Activated CD8-positive, alpha-beta T cell treated with anti-CD3 and anti-CD28 coated beads for 36 hours (primary cell): Measurements from ENCODE around the gene MFAP4. TPM values are rescaled to one million over a fixed set of nuclear protein-coding genes. Genes with fewer than 3 reads are reported as not detected.
"Not testable (repeated sequence)": the region's sequence is repeated elsewhere in the genome, so short reads cannot be mapped to it uniquely, and the experiment has no call there.

Source experiments
- ATAC-seq: fragments of 200-7000 bp; cut with Tn5 transposase; one replicate; pipeline ENCODE4 v1.10.0; 2021; ENCODE audit warnings: mild to moderate bottlenecking, moderate library complexity
- CTCF ChIA-PET: fragments of 350-600 bp; sonication (Branson Sonifier 250); formaldehyde crosslinking; loops from one replicate; lab custom pipeline; 2021; ENCODE audit warnings: antibody characterized with exemption; lab: Charles Lee
- POLR2A ChIA-PET: fragments of 350-600 bp; sonication (Branson Sonifier 250); formaldehyde crosslinking; loops from one replicate; lab custom pipeline; 2021; ENCODE audit warnings: antibody characterized with exemption; lab: Charles Lee
- DNase-seq: peaks from one replicate; pipeline ENCODE4 v3.0.0-alpha.2; 2020
- H3K27ac Mint-ChIP-seq: one replicate; pipeline ENCODE4 v1.8.0; 2021; ENCODE audit warnings: mild to moderate bottlenecking, mixed read lengths
- H3K27me3 Mint-ChIP-seq: one replicate; pipeline ENCODE4 v1.8.0; 2021; ENCODE audit warnings: mixed read lengths
- H3K36me3 Mint-ChIP-seq: one replicate; pipeline ENCODE4 v1.8.0; 2021; ENCODE audit warnings: low read depth, mixed read lengths
- H3K4me1 Mint-ChIP-seq: one replicate; pipeline ENCODE4 v1.8.0; 2021; ENCODE audit warnings: low read depth, mixed read lengths
- H3K4me3 Mint-ChIP-seq: one replicate; pipeline ENCODE4 v1.8.0; 2021; ENCODE audit warnings: mild to moderate bottlenecking, moderate library complexity, mixed read lengths
- H3K9me3 Mint-ChIP-seq: one replicate; pipeline ENCODE4 v1.8.0; 2021; ENCODE audit warnings: mixed read lengths
- CTCF ChIP-seq: fragments of 200-600 bp; IDR thresholded peaks from one replicate; pipeline ENCODE4 v1.8.0; 2022; ENCODE audit warnings: antibody characterized with exemption, mild to moderate bottlenecking
- intact Hi-C: fragments of 100-400 bp; cut with micrococcal nuclease; formaldehyde crosslinking; loops from one replicate; pipeline ENCODE4 v1.10.0; 2022
- total RNA-seq, 2 experiments: library from RNA; stranded (reverse); gene quantifications; one replicate each; pipeline ENCODE4 v1.2.3, GENCODE V29; 2021

Gene MFAP4
- total RNA-seq, 2 experiments from 2014 or later, result 0.47 to 0.70 TPM

DNA sequence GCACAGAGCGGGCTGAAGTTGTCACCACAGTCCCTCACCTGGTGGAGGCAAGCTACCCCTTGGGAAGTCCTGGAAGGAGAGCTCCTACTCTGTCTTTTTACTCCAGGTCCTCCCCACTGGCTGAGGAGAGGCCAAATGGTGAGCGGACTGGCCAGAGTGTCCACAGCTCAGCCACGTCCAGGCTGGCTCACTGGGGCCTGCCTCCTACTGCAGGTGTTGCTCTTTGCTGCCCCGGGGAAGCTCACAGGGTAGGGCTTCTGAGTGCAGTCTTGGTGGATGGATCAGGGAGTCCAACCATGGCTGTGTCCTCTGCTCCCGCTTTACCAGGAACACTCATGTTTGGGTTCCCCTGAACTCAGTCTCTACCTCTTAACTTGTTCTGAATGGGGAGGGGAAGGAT, 27.1 kb downstream of the MFAP4 start:
- POLR2A ChIA-PET, result no interaction called here
- CTCF ChIA-PET, result interaction anchor here (2.0 kb wide), 1 partner anchor 87 kb away, joined by 7 read pairs; no protein-coding TSS in a partner anchor
- no peaks in the 10 kb centered on the region for H3K9me3 Mint-ChIP-seq

DNA sequence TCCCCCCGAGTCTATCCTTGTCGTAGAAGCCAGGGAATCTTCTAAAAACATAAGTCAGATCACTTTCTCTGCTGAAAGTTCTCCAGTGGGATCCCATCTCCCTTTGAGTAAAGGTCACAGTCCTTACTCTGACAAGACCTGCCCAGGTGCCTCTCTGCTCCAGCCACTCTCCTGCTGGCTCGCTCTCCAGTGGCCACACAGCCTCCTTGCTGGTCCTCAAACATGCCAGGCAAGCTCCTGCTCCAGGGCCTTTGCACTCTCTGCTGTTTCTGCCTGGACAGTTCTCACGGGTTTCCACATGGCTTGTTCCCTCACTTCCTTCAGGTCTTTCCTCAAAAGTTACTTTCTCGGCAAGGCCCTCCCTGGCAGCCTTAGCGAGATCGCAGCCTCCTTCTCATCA, 27.8 kb downstream of the MFAP4 start:
- Mint-ChIP-seq H3K36me3 (no peaks in the 10 kb centered on the region), H3K4me1 (peaks cover 5% of the 10 kb centered on the region), H3K9me3 (no peaks in the 10 kb centered on the region), H3K27me3 (peaks cover 4% of the 10 kb centered on the region), H3K4me3 (no peak overlapping the region), H3K27ac (no peak overlapping the region)
- intact Hi-C loops, result no loop called here
- TF ChIP-seq CTCF, result no peak
- CTCF ChIA-PET, result interaction anchor here (2.0 kb wide), 1 partner anchor 88 kb away, joined by 7 read pairs; no protein-coding TSS in a partner anchor
- DNase-seq (no peak), ATAC-seq (no peak)
- POLR2A ChIA-PET, result no interaction called here

More for the DNA sequence above, 27.1 kb downstream of the MFAP4 start:
- no peak for DNase-seq
- no peak for ATAC-seq
- Mint-ChIP-seq H3K36me3 (no peaks in the 10 kb centered on the region), H3K4me3 (no peak overlapping the region), H3K4me1 (peaks cover 5% of the 10 kb centered on the region), H3K27ac (no peak overlapping the region), H3K27me3 (peaks cover 4% of the 10 kb centered on the region)
- TF ChIP-seq CTCF, result no peak
- intact Hi-C loops, result no loop called here

GRCh38 chr17:19357761-19358160, 29.2 kb downstream of the MFAP4 start:
- H3K4me1 Mint-ChIP-seq, result peaks cover 3% of the 10 kb centered on the region
- ATAC-seq (no peak), DNase-seq (no peak)
- CTCF ChIA-PET, result no interaction called here
- intact Hi-C loops, result no loop called here
- H3K36me3 Mint-ChIP-seq, result no peaks in the 10 kb centered on the region
- H3K27me3 Mint-ChIP-seq, result peaks cover 3% of the 10 kb centered on the region
- no peak overlapping the region for H3K4me3 Mint-ChIP-seq
- TF ChIP-seq CTCF, result no peak
- POLR2A ChIA-PET, result interaction anchor here (0.9 to 1.3 kb wide), 2 partner anchors 10 to 89 kb away, joined by 3 read pairs; no protein-coding TSS in a partner anchor
- H3K9me3 Mint-ChIP-seq, result no peaks in the 10 kb centered on the region
- H3K27ac Mint-ChIP-seq, result no peak overlapping the region

DNA sequence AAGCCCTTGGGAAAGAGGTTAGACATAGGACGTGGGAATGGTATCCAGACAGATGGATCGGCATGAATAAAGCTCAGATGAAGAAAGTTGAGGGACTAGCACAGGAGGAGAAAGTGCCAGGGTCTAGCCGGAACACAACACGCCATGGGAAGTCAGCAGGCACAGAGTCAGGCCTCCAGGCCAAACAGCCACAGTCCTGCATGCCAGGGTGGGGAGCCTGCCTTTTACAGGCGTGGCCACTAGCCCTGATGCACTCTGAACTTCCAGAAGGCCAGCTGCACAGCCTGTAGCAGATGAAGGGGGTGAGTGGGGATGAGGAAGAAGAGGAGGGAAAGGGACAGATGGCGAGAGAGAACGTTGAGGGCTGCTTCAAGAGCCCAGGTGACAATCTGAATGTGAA, 29.6 kb downstream of the MFAP4 start:
- no peak for ATAC-seq
- POLR2A ChIA-PET, result interaction anchor here (1.3 kb wide), 1 partner anchor 10 kb away, joined by 3 read pairs; no protein-coding TSS in a partner anchor
- intact Hi-C loops, result no loop called here
- Mint-ChIP-seq H3K27ac (no peak overlapping the region), H3K27me3 (peaks cover 3% of the 10 kb centered on the region), H3K4me1 (peaks cover 3% of the 10 kb centered on the region), H3K9me3 (no peaks in the 10 kb centered on the region), H3K4me3 (no peak overlapping the region), H3K36me3 (no peaks in the 10 kb centered on the region)
- TF ChIP-seq CTCF, result no peak
- CTCF ChIA-PET, result no interaction called here
- no peak for DNase-seq

DNA sequence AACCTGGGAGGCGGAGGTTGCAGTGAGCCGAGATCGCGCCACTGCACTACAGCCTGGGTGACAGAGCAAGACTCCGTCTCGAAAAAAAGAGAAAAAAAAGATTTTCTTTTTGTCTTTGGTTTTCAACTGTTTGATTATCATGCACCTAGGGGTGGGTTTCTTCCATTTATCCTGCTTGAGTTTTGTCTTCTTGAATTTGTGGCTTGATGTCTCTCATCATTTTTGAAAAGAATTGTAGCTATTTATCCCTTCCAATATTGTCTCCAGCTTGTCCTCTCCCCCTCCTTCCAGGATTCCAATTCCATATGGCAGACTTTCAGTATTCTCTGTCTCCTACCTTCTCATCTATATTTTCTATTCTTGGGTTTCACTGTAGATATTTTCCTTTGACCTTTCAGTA, 32.2 kb downstream of the MFAP4 start:
- CTCF ChIA-PET, result interaction anchor here (1.1 to 3.3 kb wide), 3 partner anchors 8 to 79 kb away, joined by 3 to 26 read pairs (median 11); partner anchors contain the start of gene B9D1
- ATAC-seq (no peak), DNase-seq (no peak)
- H3K4me1 Mint-ChIP-seq, result no peaks in the 10 kb centered on the region
- peaks cover 3% of the 10 kb centered on the region for H3K27me3 Mint-ChIP-seq
- H3K4me3 Mint-ChIP-seq, result no peak overlapping the region
- H3K36me3 Mint-ChIP-seq, result no peaks in the 10 kb centered on the region
- no peaks in the 10 kb centered on the region for H3K9me3 Mint-ChIP-seq
- intact Hi-C loops, result no loop called here
- POLR2A ChIA-PET, result interaction anchor here (0.9 kb wide), 1 partner anchor 10 kb away, joined by 3 read pairs; no protein-coding TSS in a partner anchor
- H3K27ac Mint-ChIP-seq, result no peak overlapping the region
- TF ChIP-seq CTCF, result no peak

DNA sequence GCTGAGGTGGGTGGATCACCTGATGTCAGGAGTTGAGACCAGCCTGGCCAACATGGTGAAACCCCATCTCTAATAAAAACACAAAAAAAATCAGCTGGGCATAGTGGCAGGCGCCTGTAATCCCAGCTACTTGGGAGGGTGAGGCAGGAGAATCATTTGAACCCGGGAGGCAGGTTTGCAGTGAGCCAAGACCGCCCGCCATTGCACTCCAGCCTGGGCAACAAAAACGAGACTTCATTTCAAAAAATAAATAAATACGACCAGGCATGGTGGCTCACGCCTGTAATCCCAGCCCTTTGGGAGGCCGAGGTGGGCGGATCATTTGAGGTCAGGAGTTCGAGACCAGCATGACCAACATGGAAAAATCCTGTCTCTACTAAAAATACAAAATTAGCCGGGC, 33.6 kb downstream of the MFAP4 start:
- intact Hi-C loops, H3K4me3 Mint-ChIP-seq, H3K27ac Mint-ChIP-seq, H3K36me3 Mint-ChIP-seq, H3K4me1 Mint-ChIP-seq, POLR2A ChIA-PET, H3K9me3 Mint-ChIP-seq, ATAC-seq, H3K27me3 Mint-ChIP-seq, DNase-seq: not testable (repeated sequence)
- CTCF ChIA-PET, result interaction anchor here (1.4 to 3.3 kb wide), 3 partner anchors 9 to 94 kb away, joined by 5 to 26 read pairs (median 11); partner anchors contain the start of gene B9D1
